ENCODE results near the gene TUBGCP6.

Gene TUBGCP6

DNA sequence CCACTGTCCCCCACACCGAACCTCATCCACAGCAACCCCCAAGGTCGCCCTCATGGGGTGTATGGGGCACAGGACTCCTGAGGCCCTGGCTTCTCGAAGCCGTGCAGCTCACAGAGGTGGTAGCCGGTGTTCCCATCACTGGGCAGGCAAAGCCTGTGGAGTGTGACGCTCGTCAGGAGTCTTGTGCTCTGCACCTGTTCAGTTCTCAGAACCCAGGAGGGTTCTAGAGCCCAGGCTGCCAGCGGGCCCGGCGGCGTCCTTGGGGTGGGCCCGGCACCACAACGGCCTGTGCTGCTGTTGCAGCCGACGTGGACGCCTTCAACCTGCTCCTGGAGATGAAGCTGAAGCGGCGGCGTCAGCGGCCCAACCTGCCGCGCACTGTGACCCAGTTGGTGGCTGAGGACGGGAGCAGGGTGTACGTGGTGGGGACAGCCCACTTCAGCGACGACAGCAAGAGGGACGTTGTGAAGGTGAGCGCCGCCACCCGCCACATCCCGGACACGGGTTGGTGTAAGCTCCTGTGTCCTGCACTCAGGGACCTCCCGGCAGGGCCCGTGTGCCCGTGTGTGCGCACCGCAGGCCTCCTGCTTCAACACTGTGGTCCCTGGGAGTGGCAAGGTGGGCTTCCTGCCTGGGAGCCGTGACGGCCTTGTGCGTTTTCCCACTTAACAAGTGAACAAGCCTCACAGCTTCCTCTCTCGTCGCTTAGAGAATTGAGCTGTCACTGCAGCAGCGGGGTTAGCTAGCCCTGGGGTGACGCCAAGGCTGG, 50.6 kb downstream of the TUBGCP6 start:
- DNase-seq, result no peak

DNA sequence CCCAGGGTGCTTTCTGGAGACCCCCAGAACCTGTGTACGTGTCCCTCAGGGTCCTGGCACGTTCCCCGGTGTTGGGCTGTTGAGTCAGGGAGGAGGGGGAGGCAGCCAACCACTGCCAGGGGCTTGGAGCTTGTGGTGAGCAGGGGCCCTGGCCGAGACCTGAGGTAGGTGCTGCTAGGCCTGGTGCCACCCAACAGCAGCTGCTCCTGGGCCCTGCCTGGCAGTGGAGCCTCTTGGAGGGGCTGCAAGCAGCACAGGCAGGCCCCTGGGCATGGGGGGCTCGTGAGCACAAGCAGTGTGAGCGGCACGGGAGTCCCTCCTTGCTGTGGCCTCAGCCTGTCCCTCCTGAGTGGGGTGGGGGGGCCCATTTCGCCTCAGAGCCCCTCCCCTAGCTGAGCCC, 51.2 kb downstream of the TUBGCP6 start:
- DNase-seq, result no peak

DNA sequence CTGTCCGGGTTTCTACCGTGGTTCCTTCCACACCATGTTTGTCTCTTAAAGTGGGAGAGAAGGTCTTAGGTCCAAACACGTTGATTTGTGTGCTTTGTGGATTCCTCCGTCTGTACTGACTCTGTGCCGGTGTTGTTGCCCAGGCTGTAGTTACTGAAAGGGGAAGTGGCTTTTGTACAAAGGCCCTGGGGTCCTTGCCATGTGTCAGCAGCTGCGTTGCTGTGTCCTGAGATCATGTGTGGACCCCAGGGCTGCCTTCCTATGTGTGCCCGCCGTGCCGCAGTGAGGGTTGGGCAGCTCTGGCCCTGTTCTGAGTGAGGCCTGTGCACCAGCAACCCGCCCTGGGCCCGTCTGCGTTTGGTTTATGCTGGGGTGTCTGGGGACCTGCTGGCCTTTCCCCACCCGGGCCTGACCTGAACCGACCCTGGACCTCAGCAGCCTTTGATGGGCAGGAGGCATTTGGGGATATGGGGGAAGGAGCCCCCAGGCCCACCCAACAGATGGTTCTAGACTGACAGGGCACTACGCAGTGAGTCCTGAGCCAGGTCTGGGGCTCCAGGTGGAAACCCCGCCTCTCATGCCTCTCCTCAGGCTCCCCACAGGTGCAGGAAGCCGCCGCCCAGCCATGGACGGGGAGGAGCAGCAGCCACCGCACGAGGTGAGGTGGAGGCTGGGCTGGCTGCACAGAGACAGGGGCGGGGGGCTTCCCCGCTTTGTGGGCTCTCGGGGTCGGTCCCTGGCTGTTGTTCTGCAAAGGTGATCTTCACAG, 52.2 kb downstream of the TUBGCP6 start:
- DNase-seq, result no peak

DNA sequence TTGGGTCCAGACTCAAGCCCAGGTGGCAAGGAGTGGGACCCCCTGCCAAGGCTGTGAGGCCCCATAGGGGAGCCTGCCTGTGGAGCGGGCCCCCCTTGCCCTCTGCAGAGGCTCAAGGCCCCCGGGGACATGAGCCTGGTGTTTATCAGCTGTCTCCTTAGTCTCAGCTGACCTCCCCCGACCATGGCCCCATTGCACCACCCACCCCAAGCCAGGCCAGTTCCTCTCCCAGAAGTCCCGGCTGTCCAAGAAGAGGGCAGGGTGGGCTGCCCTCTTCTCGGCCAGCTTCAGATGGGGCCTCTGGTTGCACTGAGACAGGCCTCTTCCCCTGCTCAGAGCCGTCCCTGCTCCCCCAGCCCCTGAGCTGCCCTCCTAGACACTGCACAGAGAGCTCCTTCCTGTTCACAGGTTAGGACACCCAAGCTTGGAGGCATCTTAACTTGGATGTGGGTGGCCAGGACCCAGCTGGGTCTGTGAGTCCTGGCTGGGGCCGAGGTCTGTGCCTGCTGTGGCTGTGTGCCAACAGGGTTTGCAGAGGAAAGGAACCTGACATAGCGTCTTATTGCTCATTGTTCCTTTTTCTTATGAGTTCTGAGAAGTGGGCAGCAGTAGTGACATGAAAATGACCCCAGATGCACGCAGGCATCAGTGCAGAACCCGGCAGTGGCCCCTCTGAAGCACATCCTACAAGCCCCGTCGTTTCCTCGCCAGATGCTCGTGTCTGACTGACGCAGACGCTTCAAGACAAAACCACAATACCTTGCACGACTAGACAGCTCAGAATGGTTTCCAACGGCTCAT, 53.7 kb downstream of the TUBGCP6 start:
- DNase-seq, result no peak

DNA sequence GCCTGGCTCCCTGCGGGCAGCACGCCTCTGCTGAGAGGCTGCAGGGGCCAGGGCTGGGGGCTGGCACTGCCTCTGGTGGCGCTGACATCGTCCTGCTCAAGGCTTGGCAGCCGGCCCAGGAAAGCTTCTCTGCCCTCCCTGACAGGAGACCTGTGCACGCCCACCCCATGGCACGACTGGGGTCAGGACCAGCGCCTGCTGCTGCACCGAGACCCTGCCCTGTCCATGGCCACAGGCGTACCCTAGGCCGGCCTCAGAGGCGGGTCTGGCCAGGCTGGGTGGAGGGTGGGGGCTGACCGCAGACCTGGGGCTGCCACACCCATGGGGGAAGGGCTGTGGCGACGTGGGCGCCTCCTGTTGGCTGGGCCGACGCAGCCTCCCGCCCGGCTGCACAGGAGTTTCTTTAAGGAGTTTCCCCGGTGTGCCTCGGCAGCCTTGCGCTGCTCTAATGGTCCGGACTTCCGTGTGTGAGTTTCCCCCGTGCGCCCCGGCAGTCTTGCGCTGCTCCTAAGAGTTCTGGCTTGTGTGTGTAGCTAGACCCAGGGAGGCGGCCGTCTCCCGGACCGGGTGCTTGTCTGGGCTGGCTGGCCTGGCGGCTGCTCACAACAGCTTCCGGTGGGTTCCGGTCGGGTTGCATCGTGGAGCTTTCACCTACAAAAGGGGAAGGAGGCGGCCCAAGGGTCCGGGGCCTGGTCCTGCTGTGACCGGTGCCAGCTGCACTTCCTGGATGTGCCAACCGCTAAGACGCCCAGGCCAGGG, 54.5 kb downstream of the TUBGCP6 start:
- DNase-seq, result peak in 1 of 2 experiments; percentile 30

DNA sequence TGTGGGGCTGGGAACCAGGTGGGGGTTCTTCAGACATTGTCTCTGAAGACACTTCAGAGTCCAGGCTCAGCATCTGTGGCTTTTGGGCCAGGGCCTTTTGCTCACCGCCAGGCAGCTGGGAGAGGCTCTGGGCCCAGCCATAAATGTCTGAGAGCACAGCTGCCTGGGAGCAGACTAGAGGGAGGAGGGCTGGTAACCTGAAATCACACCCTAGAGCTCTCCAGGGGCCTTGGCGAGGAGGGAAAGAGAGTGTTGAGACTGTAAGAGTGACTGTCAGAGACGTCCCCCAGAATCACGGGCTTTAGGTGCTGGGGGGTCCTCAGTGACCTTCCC, 55.0 kb downstream of the TUBGCP6 start:
- no peak for DNase-seq

DNA sequence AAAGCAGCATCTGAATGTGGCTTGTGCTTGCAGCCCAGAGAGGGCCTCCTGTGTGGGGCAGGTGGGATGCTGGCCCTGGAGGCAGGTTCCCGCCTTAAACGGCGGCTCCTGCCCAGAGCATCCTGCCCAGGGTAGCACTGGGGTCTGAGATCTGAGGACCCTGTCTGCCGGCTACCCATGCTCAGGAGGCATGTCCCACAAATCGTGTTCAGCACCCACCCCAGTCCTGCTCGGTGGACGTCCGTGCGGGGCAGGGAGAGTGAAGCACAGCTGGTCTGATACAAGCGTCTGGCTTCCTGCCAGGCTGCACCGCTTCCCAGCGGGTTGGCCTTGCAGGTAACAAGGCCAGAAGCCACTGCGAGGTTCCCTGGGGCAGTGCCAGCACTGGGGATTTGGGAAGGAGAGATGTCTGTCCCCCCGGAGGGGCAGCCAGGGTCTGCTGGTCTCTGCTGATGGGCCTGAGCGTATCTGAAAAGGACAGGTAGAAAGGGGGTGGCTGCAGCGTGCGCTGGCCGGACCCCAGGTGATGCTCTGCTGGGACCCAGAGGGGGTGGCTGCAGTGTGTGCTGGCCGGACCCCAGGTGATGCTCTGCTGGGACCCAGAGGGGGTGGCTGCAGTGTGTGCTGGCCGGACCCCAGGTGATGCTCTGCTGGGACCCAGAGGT, 55.5 kb downstream of the TUBGCP6 start:
- DNase-seq, result peak; percentile 16 to 57

DNA sequence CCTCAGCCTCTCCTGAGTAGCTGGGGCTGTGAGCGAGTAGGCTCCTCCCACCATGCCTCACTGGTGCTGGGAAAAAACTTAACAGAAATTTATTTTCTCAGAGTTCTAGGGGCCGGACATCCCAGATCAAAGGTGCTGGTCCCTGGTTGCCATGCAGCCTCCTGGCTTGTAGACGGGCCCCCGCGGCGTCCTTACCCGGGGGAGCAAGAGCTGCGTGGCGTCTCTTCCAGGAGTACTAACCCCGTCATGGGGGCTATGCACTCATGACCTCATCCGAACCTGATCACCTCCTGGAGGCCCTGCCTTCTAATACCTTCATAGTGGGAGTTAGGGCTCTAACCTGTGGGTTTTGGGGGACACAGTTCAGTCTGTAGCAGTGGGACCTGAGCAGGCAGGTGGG, 56.5 kb downstream of the TUBGCP6 start:
- no peak for DNase-seq

DNA sequence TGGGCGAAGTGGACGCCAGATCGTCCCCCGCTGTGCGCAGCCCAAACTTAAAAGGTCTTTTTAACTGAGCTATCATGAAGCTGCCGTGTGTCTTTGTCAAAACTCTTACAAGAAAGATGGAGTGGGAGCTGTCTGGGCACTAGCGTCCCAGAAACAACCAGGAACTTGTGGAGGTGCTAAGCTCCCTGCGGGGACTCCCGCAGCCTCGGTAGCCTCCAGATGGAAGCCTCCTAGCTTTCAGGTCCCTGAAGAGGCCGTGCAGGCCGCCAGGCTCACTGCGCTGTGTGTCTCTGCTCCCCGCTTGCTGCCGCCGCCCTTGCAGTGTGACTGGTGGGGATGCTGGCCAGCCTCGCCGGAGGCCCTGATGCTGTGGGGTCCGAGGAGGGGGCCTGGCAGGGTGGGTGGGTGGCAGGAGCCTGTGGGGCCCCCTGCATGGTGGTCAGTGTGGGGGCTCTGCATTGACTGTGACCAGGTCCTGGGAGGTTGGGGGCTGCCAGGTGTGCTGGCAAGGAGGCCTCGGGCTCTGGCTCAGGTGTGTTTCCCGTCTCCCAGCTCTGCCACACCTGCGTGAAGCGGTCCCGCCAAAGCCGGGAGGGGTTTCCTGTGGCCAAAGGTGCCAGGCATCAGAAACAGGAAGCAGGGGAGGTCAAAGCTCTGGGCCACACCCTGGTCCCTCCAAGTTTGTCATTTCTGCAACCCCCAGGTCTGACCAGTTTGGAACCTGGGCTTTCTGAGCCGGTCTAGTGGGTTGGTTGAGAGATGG, 57.9 kb downstream of the TUBGCP6 start:
- DNase-seq, result no peak

DNA sequence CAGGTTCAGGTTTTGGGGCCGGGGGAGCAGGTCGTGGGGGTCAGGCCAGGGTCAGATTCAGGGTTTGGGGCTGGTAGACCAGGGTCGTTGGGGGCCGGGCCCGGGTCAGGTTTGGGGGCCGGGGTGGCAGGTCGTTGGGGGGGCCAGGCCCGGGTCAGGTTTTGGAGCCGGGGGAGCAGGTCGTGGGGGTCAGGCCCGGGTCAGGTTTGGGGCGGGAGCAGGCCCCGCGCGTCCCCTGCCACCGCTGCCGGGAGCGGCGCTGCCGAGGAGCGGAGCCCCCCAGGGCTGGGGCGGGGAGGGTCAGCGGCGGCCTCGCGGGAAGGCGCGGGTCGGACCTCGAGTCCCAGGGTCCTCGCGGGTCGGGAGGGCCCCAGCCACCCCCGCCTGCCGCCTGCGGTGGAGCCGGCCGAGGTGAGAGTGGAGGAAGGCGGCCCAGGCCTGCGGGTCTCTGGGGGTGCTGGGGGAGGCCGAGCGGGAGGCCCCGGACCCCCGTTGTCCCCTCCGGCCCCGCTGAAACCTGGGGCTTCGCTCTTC, 58.6 kb downstream of the TUBGCP6 start:
- DNase-seq, result no peak

DNA sequence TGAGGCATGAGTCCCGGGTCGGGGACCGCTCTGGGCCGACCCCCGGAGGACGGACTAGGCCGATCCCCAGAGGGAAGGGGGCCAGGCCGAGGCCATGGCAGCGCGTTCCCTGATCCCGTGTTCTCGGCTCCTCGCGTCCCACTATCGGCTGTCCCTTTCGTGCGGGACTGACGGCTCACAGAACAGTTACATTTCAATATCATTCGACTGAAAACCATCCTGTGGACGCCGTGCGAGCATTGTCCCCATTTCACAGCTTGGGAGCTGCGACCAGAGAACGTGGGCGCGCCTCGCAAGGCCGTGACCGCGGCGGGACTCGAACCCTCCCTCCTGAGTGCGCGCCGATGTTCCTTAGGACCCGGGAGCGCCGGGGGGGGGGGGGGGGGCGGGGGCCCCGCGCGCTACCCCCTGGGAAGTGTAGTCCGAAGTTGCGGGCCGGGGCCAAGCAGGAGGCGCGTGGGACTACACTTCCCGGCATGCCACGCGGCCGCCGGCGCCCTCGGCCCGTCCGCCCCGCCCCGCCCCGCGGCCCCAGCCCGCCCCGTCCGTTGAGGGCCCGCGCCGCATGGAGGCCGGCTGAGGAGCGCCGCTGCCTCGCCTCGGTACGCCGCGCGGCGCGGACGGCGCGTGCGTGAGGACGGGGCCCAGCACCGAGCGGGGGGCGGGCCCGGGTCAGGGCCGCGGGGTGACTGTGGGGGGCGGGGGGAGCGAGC, 59.3 kb downstream of the TUBGCP6 start, which contains the start of gene TRABD:
Gene TRABD (plus strand): TSS at position 539 of the 713 bp plus-strand sequence. CDS start 7,148 bp downstream, outside the sequence.
- DNase-seq, result peak; percentile 79 to 83

DNA sequence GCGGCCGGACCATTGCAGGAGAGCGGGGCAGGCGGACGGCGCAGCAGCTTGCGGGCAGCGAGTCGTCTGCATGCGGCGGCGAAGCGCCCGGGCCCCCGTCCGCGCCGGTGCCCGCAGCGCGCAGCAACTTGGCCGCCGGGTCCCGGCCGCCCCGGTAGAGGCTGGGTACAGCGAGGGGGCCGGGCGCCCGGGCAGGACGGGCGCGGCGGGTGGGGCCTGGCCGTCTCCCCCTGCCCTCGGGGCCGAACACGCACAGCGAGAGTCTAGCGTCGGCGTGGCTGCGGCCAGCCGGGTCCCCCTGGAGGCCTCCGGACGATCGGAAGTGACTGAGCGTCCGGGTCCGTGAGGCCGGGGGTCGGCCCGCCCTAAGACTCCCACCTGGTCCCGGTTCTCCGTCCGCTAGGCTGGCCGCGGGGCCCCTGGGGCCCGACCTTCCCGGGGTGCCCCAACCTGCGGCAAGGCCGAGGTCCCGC, 59.9 kb downstream of the TUBGCP6 start:
- no peak for DNase-seq

DNA sequence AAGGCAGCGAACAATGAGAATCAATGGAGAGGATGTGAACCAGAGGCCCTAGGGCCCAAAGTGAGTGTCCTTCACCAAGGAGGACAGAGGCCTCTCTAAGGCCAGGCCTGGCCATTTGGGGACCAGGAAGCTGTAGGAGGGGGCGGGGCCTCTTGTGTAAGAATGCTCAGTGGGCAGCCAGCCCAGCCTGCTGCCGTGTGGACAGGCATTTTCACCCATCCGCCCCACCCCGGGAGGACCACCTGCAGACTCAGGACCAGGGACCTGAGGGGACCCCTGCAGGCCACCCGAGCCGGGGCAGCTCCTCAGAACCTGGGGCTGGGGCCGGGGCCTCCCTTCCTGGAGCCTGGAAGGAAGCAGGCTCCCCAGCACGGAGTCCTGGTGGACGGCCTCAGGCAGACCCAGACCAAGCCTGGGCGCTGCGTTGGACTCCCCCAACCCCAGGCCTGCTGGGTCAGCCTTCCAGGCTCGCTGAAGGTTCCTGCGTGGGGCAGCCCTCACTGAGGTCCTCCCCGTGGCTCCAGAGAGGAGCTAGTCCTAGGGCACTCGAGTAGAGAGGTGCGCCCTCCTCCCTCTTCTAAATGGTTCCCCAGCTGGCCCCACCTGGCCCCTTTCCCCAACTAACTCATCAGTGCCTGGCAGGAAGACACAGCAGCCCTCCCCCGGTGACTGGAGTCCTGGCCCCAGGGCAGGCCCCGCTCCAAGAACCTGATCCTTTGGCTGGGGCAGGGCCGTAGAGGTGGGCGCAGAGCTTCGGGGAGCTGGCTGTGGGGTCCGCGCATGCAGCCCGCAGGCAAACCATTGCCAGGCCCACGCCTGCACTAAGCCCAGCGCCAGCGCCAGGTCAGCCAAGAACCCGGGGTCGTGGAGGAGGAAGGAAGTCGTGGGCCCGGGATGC, 60.6 kb downstream of the TUBGCP6 start:
- no peak for DNase-seq

DNA sequence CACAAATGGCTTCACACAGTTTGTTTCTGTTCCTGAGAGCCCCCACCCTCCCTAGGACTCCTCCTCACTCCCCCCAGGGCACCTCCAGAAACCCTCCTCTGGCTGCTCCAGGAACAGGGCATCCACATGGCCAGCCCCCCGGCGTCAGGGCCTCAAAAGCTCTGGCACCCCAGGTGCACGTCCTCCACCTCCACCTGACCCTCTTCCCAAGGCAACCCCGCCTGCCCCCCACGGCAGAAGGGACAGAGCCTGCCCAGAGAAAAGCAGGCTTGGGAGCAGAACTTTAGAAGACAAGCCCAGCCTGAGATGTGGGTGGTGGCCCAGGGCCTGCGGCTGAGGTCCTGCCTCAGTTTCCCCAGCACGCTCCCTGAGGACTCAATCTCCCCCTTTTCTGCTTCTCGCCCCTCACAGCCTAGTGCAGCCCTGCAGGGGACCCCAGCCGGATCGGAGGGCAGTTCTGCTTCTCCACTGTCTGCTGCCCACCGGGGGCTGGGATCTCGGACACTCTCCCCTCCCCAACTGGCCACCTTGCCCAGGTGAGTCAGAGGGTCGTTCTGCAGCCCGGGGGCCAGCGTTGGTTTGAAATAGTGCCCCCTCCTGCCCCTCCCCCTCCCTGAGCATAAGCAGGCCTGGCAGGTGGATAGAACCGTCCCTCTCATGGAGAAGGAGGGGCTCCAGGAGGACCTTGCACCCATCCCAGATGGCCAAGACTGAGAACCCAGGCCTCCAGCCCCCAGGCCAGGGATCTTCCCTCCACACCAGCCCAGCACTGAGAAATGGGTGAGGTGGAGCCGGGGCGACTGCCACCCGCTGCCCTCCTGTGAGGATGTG, 61.5 kb downstream of the TUBGCP6 start:
- no peak for DNase-seq

DNA sequence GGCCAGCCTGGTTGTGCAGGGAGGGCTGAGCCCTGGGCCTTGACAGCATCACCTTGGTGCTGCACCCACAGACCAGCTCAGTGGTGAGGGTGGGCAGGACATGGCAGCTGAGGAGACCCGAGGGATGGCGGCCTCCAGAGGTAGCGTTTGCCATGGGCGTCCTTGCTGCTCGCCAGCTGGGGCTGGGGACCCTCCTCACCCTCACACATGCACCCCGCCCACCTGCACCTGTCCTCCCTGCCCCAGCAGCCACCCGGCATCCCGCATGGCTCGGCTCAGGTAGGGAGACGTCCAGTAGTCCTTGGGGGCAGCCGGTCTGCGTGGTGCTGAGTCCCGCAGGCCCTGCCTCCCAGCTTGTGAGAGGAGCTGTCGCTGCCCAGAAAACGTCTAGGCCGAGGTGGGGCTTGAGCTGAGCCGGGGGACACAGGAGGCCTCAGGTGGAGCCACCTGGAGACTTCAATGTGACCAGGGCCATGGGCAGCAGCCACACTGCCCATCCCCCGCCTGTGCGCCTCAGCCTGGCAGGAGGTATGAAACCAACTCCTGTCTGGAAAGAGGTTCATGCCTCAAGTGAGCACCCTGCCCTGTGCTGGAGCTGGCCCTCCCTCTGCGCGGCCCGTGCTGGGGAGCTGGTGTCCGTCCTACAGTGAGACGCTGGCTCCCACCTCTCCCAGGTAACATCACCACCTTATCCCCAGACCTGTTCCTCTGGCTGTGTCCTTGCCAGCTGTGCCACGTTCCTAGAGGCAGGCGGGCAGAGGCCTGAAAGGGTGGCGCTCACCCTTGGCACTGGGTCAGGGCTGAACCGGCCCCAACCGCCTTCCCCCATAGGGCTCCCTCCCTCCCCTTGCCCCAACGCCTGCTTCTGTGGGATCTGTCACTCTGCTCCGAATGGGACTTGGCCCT, 62.4 kb downstream of the TUBGCP6 start:
- DNase-seq, result no peak

DNA sequence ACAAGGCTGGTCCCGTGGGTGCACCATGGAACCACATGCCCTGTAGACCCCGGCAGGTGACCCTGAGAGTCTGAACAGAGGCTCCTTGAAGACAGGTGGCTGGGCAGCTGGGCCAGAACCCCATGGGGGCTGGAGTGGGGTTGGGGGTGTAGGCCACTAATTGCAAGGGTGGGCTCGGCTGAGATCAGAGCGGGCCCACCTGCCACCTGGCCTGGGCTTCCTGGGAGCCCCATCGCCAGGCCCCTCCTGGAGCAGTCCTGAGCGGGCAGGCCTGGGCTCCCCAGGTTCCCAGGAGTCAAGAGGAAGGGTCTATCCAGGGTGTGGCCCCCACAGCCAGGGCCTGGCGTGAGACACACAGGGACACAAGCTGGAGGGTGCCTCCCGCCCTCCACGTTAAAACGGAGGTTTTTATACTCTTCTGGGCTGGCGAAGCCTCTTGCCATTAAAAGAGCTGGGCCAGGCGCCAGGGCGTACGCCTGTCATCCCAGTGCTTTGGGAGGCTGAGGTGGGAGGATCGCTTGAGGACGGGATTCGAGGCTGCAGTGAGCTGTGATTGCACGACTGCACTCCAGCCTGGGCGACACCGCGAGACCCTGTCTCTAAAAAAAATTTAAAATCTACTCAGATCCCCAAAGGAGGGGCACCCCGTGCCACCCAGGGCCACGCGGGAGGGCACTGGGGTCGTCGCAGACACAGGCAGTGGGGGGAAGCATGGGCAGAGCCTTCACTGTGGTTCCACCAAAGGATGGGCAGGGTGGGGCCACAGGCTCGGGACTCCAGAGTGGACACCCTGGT, 63.9 kb downstream of the TUBGCP6 start:
- no peak for DNase-seq
